HG02759 (cell line): ENCODE measurements around the gene MAST2.
"Not testable (repeated sequence)": the region's sequence is repeated elsewhere in the genome, so short reads cannot be mapped to it uniquely, and the experiment has no call there.

Experiments used
- ATAC-seq: cut with Tn5 transposase; IDR thresholded peaks from one replicate; pipeline ENCODE4 v1.9.1; 2021; ENCODE audit warnings: mild to moderate bottlenecking, moderate library complexity; ENCODE audit not compliant: unreplicated experiment

Gene MAST2

DNA sequence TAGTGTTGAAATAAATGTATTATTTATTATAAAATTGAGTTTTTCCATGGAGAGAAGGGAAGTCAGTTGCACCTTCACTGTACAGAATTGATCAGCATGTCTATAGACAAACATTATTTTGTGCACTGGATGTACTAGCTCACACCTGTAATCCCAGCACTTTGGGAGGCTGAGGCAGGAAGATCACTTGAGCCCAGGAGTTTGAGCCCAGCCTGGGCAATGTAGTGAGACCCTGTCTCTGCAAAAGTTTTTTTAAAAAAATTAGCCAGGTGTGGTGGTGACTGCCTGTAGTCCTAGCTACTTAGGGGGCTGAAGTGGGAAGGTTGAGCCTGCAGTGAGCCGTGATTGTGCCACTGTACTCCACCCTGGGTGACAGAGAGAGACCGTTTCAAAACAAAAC, 87.7 kb downstream of the MAST2 start:
- no peak for ATAC-seq

DNA sequence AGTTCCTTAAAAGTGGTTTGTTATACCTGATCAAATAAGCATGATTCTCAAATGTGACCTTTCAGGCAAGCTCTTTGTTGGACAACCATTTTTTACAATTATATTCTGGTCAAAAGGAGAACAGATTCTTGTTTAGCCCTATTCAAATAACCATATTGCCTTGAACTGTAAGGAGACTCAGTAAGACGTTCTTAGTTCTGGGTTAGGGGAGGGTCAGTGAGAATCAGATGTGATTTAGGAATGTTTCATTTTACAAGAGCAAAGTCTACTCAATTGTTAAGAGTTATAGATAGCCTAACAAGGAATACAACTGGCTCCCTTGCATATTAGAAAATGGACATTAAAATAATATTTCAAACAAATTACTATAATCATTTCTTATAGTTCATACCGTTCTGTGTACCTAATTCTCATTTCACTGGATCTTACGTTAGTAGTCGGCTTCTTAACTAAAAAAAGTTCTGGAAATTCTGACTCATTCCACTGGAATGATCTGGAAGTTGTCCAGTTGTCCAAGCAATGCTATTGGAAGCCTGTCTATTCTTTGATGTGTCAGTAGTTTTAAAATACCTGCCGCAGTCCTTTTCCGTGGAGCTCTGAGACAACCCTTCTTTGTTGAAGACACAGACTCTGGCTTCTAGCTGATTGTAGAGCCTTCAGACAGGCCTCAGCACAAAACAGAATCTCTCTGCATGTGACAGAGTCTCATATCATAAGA, 88.8 kb downstream of the MAST2 start:
- ATAC-seq = no peak

DNA sequence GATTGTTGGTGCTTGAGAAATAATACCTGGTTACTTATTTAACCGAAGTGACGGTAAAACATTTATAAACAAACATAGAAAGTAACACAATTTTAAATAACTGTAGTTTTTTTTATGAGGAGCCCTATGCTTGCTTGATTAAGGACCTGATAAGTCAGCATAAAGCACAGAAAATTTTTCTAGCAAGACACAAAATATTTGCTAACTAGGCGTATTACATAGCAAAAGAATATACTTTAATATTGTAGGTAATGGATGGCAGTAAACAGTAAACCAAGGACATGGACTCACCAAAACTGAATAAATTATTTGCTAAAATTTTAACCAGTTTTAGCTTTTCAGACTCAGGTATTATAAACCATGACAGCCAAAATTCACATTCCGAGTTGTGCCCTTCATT, 90.9 kb downstream of the MAST2 start:
- no peak for ATAC-seq

DNA sequence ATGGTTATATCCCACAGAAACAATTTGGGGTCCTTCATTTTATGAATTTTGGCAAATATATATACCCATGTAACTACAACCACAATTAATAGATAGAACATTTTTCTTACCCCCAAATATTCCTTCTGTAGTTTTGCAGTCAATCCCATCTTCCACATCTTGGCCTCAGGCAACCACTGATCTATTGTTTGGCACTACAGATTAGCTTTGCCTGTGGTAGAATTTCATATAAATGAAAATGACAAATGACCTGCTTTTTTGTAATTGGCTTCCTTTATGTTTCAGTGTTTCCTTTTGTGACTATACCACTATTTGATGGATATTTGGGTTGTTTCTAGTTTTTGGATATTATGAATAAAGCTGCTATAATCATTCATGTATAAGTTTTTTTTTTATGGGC, 91.5 kb downstream of the MAST2 start:
- ATAC-seq = no peak

DNA sequence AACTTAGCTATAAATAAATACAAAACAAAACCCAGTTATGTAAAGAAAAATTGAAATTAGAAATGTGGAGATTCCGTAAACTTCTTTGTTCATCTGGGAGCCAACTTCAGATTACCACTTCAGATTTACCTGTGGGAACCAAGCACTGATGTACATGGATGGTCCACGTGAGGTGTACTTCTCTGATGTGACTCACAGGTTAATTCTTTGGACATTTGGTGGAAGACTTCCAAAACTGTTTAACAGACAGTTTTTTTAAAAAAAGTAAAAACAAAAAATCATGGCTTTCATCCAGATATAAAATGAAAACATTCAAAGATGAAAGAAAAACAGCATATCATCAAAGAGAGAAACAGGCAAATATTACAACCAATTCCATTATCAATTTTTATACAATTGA, 92.0 kb downstream of the MAST2 start:
- no peak for ATAC-seq

DNA sequence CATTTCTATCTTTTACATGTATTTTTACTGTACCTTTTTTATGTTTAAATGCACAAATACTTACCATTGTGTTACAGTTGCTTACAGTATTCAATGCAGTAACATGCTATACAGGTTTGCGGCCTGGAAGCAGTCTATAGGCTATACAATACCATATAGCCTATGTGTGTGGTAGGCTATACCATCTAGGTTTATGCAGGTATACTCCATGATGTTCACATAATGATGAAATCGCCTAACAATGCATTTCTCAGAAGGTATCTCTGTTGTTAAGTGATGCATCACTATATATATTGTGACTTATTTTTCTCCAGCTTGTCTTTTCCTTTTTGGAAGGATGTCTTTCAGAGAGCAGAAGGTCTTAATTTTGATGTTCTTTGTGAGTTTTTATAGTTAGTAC, 103.5 kb downstream of the MAST2 start:
- ATAC-seq = no peak

DNA sequence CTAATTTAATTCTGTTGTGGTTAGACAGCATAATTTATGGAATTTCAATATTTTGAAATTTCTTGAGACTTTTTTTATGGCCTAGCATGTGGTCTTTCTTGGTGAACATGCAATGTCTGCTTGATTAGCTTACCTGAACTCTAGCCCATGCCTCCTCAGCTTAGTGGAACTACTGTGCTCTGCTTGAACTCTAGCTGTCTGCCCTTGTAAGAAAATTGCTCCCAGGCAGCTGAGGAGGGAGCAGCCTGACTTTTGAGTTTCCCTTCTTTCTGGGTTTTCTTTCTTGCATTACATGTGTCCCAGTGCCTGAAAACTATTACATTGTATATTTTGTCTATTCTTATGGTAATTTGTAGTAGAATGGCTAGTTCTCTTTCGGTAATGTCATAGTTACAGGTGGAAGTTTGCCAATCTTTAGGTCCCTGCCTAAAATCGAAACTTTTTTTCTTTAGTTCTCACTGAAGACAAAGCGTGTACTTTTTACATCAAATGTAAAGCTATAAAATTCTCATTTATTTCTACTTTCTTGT, 105.3 kb downstream of the MAST2 start:
- ATAC-seq = no peak

DNA sequence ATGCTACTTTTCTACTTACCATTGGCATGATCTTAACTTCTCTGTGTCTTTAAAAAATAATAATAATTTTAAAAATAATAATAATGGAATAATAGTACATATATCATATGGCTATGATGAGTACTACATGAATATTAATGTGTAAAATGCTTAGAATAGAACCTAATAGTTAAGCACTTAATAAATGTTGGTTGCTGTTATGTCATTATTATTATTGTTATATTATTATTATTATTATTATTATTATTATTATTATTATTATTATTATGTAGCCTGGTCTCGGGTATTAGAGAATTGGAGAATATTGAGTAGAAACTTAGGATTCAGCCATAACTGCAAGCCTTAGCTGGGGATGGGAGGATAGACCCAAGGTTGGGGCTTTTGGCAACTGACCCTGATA, 108.2 kb downstream of the MAST2 start:
- no peak for ATAC-seq

DNA sequence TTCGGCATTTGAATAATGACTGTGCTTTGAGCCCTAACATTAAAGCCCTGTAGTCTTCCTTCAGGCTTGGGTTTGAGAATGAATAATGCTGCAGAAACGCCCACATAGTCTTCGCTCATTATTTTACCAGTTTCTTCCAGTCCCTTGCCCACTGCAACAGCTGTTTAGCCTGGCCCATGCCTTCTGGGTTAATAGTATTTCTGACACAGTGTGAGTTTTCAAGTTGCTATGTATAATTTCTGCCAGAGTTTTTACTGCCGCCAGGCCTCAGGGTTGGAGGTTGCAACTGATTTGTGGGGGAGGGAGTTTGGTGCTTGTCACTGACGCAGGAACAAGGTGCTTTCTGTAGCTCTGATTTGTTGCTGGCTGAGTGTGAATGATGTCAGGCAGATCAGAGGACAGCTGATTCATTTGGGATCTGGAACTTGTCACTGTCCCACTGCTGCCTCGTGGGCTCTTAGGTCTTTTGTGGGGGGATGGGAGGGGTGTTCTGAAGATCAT, 109.8 kb downstream of the MAST2 start:
- no peak for ATAC-seq

DNA sequence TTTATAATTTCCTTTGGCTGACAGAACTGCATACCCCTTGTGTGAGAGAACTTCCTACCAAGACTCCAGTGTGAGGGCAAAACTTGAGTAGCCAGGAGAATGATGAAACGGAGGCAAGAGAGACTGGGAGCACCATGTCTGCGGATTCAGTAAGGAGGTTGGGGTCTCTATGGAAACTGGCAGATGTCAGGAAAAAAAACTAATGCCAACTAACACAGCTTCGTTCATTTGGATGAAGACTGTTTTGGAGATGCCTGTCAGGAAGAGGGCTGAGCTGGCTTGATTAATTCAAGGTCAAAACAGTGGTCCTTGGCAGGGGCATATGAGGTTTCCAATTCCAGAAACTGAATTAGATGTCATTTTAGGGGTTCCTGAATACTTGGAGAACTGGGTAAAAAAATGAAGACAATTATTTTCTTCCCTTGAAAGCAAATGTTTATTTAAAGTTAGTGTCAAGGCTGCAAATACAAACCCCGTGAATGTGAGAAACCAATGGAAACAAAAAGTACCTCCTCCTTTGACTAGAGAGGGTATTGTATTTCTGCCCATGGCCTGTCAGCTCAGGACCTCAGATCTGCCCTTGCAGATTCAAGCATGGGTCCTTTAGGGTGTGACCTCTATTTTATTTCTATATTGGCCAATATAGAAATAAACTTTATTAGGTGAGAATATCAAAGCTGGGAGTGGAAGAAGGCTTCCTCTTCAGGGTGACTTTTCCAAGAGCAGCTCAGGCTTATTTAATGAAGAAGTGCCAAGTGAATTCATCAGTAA, 110.5 kb downstream of the MAST2 start:
- no peak for ATAC-seq

DNA sequence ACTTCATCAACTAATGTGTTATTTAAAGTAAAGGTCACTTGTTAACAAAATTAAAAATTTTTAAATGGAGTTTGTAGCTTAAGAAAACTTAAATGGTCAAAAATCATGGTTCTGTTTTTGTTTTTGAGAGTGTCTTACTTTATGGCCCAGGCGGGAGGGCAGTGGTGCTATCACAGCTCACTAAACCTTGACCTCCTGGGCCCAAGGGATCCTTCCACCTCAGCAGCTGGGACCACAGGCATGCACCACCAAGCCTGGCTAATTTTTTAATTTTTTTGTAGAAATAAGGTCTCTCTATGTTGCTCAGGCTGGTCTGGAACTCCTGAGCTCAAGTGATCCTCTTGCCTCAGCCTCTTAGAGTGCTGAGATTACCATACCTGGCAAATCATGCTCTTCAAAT, 111.4 kb downstream of the MAST2 start:
- no peak for ATAC-seq

DNA sequence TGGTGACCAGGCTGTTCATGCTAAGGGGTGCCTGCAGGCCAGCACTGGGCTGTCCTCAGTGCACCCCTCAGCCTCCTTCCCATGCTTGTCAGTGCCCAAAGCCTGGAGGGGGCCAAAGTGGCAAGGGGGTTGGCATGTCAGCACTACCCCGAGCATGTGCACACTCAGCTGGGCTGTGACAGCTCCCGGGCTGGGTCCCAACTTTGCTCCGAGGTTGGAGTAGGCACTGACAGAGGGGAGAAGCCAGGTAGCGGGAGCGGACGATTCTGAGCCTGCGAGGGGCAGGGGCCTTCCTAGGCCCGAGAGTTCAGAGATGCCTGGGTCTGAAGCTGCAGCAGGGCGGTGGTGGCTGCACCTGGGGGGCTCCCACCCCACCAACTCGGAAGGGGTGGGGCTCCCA, 119.0 kb downstream of the MAST2 start:
- no peak for ATAC-seq

DNA sequence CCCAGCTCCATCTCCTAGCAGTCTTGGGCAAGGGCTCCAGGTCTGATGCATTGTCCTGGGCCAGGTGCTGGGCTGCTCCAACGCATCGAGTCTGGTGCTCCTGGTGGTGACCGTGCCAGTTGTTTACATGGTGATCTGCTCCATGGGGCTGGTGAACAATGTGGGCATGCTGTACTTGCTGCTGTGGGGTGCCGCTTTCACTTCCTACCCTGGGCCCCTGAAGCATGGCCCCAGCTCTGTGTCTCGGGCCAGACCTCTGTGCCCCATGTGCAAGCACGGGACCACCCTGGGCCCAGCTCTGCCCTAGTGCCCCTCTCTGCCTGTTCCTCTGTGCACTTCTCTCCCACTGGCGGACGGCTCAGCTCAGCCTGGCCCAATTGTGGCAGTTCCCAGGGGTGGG, 119.4 kb downstream of the MAST2 start:
- no peak for ATAC-seq

DNA sequence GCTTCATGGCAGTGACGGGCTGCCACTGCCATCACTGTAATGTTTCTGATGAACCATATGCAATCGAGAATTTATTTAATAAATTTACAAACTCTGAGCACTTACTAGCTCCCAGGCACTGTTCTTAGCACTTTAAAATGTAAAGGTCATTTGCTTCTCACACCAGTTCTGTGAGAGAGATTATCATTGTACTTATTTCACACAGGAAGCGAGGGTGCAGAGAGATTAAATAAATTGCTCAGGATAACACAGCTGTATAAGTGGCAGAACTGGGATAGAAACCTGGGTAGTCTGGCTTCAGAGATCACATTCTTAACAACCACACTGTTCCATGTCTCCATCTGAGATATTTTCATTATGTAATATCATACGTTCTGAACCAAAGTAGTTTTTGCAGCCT, 119.9 kb downstream of the MAST2 start:
- ATAC-seq = no peak

DNA sequence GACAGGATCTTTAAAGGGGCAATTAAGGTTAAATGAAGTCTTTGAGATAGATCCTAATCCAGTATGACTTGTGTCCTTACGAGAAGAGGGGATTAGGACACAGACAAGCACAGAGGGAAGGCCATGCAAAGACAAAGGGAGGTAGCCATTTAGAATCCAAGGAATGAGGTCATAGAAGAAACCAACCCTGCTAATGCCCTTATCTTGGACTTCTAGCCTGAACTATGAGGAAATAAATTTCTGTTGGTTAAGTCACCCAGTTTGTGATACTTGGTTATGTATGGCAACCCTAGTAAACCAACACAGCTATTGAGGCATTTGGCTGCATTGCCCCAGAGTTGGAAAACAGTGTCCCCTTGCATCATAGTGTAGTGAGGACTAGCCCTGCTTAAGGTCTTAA, 121.3 kb downstream of the MAST2 start:
- ATAC-seq = no peak

DNA sequence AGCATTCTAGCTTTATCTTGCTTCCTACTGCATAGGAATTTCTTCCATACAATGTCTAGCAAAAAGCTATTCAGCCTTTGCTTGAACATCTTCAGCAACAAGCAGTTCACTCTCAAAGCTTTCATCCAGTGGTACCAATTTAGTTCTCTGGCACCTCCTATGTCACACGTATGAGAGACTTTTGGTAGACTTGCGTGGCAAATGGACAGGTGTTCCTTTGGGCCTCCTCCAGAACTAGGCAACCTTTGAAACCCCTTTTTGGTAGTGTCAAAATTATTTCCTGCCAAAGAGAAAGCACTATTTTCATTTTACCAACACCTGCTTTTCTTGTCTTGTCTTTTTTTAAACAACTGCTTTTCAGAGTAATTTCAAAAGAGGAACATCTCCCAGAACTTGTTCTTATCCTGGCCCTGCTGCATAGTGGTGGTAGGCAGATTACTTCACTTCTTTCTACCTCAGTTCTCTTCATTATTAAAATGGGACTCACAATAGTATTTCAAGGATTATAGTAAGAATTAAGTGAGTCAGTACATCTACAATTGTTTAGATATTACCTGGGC, 122.4 kb downstream of the MAST2 start:
- no peak for ATAC-seq

DNA sequence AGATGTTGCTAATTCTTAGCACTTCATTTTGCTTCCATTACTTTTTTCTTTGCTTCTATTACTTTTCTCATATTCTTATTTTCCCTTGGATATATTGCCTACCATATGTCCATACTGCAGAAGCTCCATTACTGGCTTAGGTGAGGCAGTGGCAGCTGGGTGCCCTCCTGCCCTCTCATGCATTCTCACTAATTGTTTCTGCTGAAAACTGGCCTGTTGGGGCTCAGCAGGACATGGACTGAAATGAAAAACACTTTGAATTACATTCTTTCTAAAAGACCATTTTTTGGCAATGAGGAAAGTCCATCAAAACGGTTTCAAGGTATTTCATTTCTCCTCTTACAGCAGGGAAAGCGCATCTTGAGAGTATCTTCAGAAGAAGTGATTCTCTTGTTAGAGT, 122.9 kb downstream of the MAST2 start:
- no peak for ATAC-seq

DNA sequence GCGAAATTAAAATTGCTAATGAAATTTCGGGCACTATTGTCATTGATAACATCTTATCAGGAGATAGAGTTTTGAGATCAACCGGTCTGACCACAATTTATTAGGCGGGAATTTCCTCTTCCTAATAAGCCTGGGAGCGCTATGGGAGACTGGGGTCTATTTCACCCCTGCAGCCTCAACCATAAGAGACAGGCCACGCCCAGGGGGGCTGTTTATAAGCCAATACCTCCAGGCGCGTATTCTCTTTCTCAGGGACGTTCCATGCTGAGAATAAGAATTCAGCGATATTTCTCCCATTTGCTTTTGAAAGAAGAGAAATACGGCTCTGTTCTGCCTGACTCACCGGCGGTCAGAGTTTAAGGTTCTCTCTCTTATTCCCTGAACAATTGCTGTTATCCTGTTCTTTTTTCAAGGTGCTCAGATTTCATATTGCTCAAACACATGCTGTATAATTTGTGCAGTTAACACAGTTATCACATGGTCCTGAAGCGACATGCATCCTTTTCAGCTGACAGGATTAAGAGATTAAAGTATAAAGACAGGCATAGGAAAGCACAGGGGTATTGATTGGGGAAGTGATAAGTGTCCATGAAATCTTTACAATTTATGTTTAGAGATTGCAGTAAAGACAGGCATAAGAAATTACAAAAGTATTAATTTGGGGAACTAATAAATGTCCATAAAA, 124.0 kb downstream of the MAST2 start:
- not testable (repeated sequence) for ATAC-seq

DNA sequence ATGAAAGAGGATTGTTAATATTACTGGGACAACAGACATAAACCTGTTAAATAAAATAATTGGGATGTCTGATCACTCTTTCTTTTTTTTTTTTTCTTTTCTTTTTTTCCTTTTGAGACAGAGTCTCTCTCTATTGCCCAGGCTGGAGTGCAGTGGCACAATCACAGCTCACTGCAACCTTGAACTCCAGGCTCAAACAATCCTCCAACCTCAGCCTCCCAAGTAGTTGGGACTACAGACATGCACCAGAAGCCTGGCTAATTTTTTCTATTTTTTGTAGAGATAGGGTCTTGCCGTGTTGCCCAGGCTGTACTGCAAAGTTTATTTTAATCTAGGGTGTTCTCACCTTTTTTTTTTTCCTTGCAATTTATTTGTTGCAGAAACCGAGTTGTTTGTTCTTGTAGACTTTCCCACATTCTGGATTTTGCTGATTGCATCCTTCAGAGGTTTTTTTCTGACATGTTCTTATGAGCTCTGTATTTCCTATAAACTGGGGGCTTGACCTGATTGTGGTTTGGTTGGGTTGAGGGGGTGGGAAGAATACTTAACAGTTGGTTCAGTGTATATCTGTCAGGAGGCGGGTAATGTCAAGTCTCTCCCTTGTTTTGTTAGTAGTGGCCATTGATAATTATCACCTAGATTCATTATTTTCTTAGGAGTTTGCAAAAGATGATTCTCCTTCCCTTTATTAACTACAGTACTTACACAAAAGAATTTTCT, 125.2 kb downstream of the MAST2 start:
- no peak for ATAC-seq

DNA sequence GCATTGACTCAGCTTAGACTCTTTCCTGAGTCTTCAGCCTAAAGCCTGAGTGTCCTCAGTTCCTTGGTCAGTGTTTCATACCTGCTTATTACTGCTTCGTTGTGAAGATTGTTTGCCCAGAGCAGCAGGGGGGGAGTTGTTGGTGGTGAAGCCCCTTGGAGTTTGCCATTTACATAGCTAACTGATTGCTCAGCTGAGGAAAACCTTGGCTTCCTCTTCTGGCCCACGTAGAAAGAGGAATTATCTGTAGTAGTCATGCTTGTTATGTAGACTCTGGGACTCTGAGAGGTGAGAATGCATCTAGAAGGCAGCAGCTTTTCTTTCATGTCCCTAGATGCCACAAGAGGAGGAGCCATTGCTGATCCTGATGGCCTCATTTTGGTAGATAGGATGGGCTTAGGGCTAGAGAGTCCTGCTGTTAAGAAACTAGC, 125.9 kb downstream of the MAST2 start:
- no peak for ATAC-seq
